DMS53 treated with DMSO at 0.1 percent for 48 hours (cell line): ENCODE results near the gene POTEB3.
"Not testable (repeated sequence)": the region's sequence is repeated elsewhere in the genome, so short reads cannot be mapped to it uniquely, and the experiment has no call there.

Source experiments
- DNase-seq: peaks from one replicate; lab custom pipeline; 2025; ENCODE audit not compliant: unreplicated experiment; lab: John Stamatoyannopoulos, UW

The POTEB3 gene

GRCh38 chr15:21440399-21440798 is at the start of gene POTEB3:
TSS of gene POTEB3 (minus strand) at chr15:21440499. CDS start at chr15:21440011, 488 bp downstream.
- not testable (repeated sequence) for DNase-seq

DNA sequence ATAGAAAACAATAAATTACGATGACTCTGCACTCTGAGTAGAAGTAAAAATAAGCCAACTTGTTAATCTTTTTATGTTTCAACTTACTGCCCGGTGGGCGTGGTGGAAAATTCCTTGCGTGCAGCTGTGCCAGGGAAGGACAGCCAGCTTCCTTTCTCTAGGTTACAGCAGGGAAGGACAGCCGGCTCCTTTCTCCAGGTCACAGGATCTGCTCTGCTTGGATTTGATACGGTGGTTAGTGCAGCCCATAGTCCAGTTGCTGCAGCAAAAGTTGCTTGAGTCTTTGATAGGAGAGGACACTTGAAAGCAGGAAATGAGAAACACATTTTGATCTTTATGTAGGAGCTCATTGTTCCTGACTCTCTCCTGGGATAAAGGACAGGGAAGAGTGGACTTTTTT is 13.4 kb upstream of the POTEB3 start:
- not testable (repeated sequence) for DNase-seq

GRCh38 chr15:21451920-21452563 is 11.7 kb upstream of the POTEB3 start:
- not testable (repeated sequence) for DNase-seq

GRCh38 chr15:21451487-21451886 is 11.2 kb upstream of the POTEB3 start:
- DNase-seq = not testable (repeated sequence)

DNA sequence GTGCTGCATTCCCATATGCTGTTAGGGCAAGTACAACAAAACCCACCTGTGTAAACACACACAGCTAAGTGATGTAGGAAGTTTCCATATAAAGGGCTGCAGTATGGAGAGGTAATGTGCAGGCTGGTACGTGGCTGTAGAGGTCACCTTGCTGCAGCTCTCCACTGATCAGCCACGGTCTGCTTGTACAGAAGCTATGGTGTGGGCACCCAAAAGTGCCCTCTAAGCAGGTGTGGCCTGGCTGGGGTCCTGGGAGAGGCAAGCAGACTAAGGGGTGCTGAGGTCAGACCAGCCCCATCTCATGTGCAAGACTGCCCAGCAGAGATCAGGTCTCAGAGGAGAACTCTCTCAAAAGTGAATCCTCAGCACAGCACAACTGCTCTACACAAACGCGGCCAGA is 32.9 kb downstream of the POTEB3 start:
- not testable (repeated sequence) for DNase-seq

DNA sequence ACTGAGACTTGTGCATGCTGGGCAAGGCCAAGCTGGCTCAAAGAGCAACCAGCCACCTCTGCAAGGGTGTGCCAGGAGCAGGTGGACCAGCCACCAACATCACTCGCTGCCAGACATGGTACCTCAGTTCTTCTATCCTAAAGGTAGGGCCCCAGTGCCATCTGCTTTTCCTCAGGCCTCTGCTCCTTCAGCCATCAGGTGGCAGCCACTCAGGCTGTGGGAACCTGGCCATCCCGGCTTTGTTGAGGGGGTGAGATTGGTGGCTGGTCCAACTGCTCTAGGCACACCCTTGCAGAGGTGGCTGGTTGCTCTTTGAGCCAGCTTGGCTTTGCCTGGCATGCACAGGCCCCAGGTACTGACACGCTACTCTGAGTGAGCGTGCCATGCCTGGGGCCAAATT is 38.8 kb downstream of the POTEB3 start:
- not testable (repeated sequence) for DNase-seq

GRCh38 chr15:21399111-21399510 is 41.2 kb downstream of the POTEB3 start:
- not testable (repeated sequence) for DNase-seq

DNA sequence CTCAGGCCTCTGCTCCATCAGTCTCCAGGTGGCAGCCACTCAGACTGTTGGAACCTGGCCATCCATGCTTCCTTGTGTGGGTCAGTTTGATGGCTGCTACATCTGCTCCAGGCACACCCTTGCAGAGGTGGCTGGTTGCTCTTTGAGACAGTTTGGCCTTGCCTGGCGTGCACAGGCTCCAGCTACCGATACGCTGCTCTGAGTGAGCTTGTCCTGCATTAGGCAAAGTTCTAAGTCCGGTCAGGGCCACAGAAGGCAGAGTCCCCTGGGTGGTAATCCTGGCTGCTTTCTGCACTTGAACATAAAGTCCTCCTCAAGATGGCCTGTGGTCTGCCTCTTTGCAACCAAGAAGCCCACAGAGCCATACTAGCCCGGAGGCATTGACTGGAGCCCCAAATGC is 41.8 kb downstream of the POTEB3 start:
- DNase-seq = not testable (repeated sequence)

- not testable (repeated sequence) for DNase-seq
These were observed 42.6 kb downstream of the POTEB3 start for GRCh38 chr15:21397656-21398055.

DNA sequence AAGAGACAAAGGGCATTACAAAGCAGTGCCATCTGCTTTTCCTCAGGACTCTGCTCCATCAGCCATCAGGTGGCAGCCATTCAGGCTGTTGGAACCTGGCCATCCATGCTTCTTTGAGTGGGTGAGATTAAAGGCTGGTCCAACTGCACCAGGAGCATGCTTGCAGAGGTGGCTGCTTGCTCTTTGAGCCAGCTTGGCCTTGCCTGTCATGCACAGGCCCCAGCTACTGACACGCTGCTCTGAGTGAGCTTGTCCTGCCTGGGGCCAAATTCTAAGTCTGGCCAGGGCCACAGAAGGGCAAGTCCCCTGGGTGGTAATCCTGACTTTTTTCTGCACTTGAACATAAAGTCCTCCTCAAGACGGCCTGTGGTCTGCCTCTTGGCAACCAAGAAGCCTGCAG is 43.1 kb downstream of the POTEB3 start:
- DNase-seq = not testable (repeated sequence)

DNA sequence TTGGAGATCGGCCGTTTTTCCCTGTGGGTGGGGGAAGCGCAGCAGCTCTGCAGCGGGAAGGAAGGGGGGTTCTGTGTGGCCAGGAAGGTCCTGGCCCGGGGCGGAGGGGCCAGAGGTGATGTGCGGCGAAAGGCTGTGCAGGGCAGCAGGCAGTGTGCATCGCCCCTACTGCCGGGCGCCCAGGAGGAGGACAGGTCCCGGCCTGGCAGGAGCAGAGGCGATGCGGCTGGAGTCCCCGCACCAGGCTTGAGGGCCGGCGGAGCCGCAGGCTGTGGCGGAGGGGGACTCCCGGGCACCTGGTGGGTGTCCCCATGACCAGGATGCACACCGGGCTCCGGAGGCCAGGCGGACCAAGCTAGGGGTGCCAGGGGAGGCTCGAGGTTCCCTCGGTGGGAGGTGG is 54.3 kb downstream of the POTEB3 start:
- not testable (repeated sequence) for DNase-seq

DNA sequence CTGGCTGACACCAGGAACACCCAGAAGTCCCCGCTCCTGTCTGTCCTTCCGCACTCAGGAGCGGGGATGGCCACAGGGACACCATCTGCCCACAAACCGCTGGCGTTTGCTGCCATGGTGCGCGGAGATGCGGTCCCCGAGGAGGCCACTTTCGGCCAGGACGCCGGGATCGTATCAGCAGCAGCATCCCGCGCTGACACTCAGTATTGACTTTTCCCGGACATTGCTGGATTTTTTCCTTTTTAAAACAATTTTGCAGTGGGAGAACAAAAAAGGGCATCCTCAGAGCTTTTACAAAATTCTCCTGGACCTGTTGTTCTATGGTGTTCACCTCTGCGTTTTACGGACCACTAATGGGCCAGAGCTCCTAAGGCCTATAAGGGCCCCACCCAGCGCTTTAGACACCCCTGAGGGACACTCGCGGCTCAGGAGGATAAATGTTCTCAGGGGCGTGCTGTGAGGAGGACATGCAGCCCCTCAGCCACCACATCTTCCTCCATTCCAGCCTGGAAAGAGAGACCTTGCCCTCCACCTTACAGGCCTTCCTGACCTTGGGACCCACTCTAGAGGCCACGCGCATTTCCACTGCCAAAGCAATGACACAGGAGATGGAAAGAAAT is 56.3 kb downstream of the POTEB3 start:
- DNase-seq = not testable (repeated sequence)

DNA sequence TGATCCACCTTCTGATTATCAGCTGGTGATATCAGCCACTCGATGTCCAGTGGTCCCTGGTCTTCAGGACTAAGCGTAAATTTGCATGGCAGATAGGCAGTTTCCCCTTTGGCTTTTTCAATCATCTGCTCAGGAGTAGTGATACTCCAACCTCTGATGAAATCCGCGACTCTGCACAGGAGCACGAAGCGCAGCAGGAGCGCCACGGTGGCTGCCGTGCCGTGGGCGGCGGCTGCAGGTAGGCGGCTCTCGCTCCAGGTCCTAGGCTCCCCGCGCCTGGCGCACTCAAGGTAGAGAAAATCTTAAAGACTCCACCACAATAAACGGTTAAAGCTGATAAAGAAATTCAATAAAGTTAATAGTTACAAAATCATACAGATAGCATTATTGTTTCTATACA is 66.6 kb downstream of the POTEB3 start:
- DNase-seq = not testable (repeated sequence)

DNA sequence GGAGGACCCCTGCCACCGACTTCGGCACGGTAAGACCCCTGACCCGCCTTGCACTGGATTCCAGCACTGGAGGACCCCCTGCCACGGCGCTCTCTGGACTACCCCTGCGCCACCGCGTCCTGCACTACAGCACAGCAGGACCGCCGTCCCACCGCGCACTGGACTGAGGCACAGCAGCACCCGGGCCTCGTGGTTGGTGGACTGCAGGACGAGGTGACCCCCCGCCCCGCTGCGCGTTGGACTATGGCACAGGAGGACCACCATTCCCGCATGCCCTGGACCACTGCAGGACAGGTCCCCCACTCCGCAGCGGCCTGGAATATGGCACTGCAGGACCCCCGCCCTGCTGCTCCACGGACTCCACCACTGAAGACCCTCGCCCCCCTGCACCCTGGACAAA is 71.1 kb downstream of the POTEB3 start:
- not testable (repeated sequence) for DNase-seq

- not testable (repeated sequence) for DNase-seq
These were observed 71.7 kb downstream of the POTEB3 start for GRCh38 chr15:21368625-21369024.
